HepG2 (cell line): ENCODE measurements around the gene SLC35A2. TPM values are rescaled to one million over a fixed set of nuclear protein-coding genes. Genes with fewer than 3 reads are reported as not detected.

Experiments
- ATAC-seq: fragments of 200-7000 bp; cut with Tn5 transposase; 3 replicates; pipeline ENCODE4 v1.9.1; 2020; ENCODE audit warnings: mild to moderate bottlenecking, moderate library complexity
- BruUV-seq: library from RNA; stranded (reverse); fragments of 400-500 nt; replicated peaks from 2 replicates; lab custom pipeline; 2021; lab: Mats Ljungman, UMichigan
- CTCF ChIA-PET: fragments of 300-600 bp; formaldehyde crosslinking; extraction: SDS; loops from one replicate; lab custom pipeline; 2021; ENCODE audit warnings: low total read pairs, inconsistent platforms, low intra/inter-chr PET ratio; lab: Yijun Ruan, JAX
- POLR2A ChIA-PET: fragments of 350-600 bp; sonication (Branson Sonifier 250); formaldehyde crosslinking; loops from one replicate; lab custom pipeline; 2020; ENCODE audit warnings: antibody characterized with exemption, inconsistent platforms; lab: Yijun Ruan, JAX
- DNase-seq: peaks from one replicate; pipeline ENCODE4 v3.0.0-alpha.2; 2015; ENCODE audit warnings: low spot score
- FAIRE-seq: peaks from 3 replicates; lab custom pipeline; 2011; peaks lifted over from hg19 to GRCh38; lab: Jason Lieb, UNC
- H2AFZ ChIP-seq: one replicate; pipeline ENCODE4 v1.6.1; 2011; ENCODE audit warnings: low read length, inconsistent platforms
- H3K27ac ChIP-seq: fragments of 300-600 bp; 3 replicates; pipeline ENCODE4 v1.8.0; 2011; ENCODE audit warnings: mixed run types, mild to moderate bottlenecking, mixed read lengths, low read length, inconsistent platforms; ENCODE audit not compliant: insufficient read depth; ENCODE audit errors: extremely low read length
- H3K27me3 ChIP-seq, 2 experiments: fragments of 200-600 bp in 1 of 2; 2 replicates in 1 of 2; 3 replicates in 1 of 2; pipeline versions ENCODE4 v1.6.0 to v1.8.0; 2011; ENCODE audit warnings: low read length in 2 of 2, mild to moderate bottlenecking in 2 of 2, moderate library complexity in 2 of 2, inconsistent platforms in 1 of 2; ENCODE audit not compliant: insufficient read depth in 2 of 2, control insufficient read depth in 1 of 2
- H3K36me3 ChIP-seq, 2 experiments: fragments of 200-600 bp in 1 of 2; replicated peaks in 1 of 2; 2 replicates in 1 of 2; 3 replicates in 1 of 2; pipeline versions ENCODE4 v1.5.1 to v1.8.0; 2011; ENCODE audit warnings: low read length in 2 of 2, inconsistent platforms in 1 of 2; ENCODE audit not compliant: insufficient read depth in 2 of 2, control insufficient read depth in 1 of 2
- H3K4me1 ChIP-seq: 2 replicates; pipeline ENCODE4 v1.5.1; 2012; ENCODE audit warnings: low read length, inconsistent platforms; ENCODE audit not compliant: insufficient read depth
- H3K4me2 ChIP-seq: 2 replicates; pipeline ENCODE4 v1.6.0; 2011; ENCODE audit warnings: low read depth, low read length, inconsistent platforms
- H3K4me3 ChIP-seq, 3 experiments: fragments of 200-600 bp in 1 of 3; sonication (generic), shearing (Covaris generic) in 1 of 3; replicated peaks in 1 of 3; 2 replicates each; pipeline ENCODE4 v1.5.1; 2011 to 2016; ENCODE audit warnings: low read length in 3 of 3, inconsistent platforms in 2 of 3, low read depth in 2 of 3, mild to moderate bottlenecking in 2 of 3, control low read depth in 1 of 3, mixed read lengths in 1 of 3; ENCODE audit not compliant: insufficient read depth in 1 of 3
- H3K79me2 ChIP-seq: one replicate; pipeline ENCODE4 v1.6.1; 2011; ENCODE audit warnings: low read length, inconsistent platforms; ENCODE audit not compliant: insufficient read depth
- H3K9ac ChIP-seq: 2 replicates; pipeline ENCODE4 v1.6.0; 2011; ENCODE audit warnings: mild to moderate bottlenecking, low read depth, low read length, inconsistent platforms; ENCODE audit not compliant: insufficient read depth
- H3K9me3 ChIP-seq: 2 replicates; pipeline ENCODE4 v1.5.1; 2012; ENCODE audit warnings: mild to moderate bottlenecking, low read length
- H4K20me1 ChIP-seq: 2 replicates; pipeline ENCODE4 v1.6.0; 2011; ENCODE audit warnings: inconsistent platforms, mild to moderate bottlenecking, low read length, moderate library complexity; ENCODE audit not compliant: insufficient read depth
- AKAP8 ChIP-seq: sonication (generic); formaldehyde crosslinking; IDR thresholded peaks from 2 replicates; pipeline ENCODE4 v1.5.1; 2020; ENCODE audit warnings: mild to moderate bottlenecking, missing genetic modification reagents
- MYC ChIP-seq: sonication (generic); formaldehyde crosslinking; IDR thresholded peaks from 2 replicates; pipeline ENCODE4 v1.9.0; 2021; ENCODE audit warnings: missing genetic modification reagents, borderline replicate concordance
- RXRB ChIP-seq: IDR thresholded peaks from 2 replicates; pipeline ENCODE4 v1.6.1; 2016; ENCODE audit warnings: borderline replicate concordance, missing genetic modification reagents, missing compliant biosample characterization
- SOX13 ChIP-seq, 3 experiments: fragments of 450-650 bp in 1 of 3; sonication (generic) in 1 of 3; formaldehyde crosslinking in 1 of 3; IDR thresholded peaks in 2 of 3; conservative IDR thresholded peaks in 1 of 3; 2 replicates each; pipeline versions ENCODE4 v1.5.0 to v1.6.1; 2016 to 2020; ENCODE audit warnings: antibody characterized with exemption in 1 of 3, mild to moderate bottlenecking in 1 of 3, missing compliant biosample characterization in 1 of 3, missing genetic modification reagents in 1 of 3, moderate library complexity in 1 of 3
- SP4 ChIP-seq: sonication (generic); formaldehyde crosslinking; IDR thresholded peaks from 2 replicates; pipeline ENCODE4 v1.8.1; 2023; ENCODE audit warnings: mild to moderate bottlenecking, missing genetic modification reagents
- ZBTB14 ChIP-seq: sonication (generic); formaldehyde crosslinking; IDR thresholded peaks from 2 replicates; pipeline ENCODE4 v1.4.0; 2020; ENCODE audit warnings: missing genetic modification reagents
- ZBTB42 ChIP-seq: sonication (generic); formaldehyde crosslinking; IDR thresholded peaks from 2 replicates; pipeline ENCODE4 v1.5.0; 2020; ENCODE audit warnings: mild to moderate bottlenecking, missing genetic modification reagents
- ZNF18 ChIP-seq: sonication (generic); formaldehyde crosslinking; IDR thresholded peaks from 2 replicates; pipeline ENCODE4 v1.8.0; 2022; ENCODE audit warnings: mild to moderate bottlenecking, missing genetic modification reagents; ENCODE audit not compliant: insufficient replicate concordance
- ZNF354B ChIP-seq: sonication (generic); formaldehyde crosslinking; IDR thresholded peaks from 2 replicates; pipeline ENCODE4 v1.8.0; 2022; ENCODE audit warnings: mild to moderate bottlenecking, missing genetic modification reagents
- ZXDC ChIP-seq: sonication (generic); formaldehyde crosslinking; IDR thresholded peaks from 2 replicates; pipeline ENCODE4 v1.5.0; 2020; ENCODE audit warnings: mild to moderate bottlenecking, missing genetic modification reagents
- WGBS: methylation state at CpG from one replicate; pipeline ENCODE4 v1.1.6; 2017; ENCODE audit warnings: low lambda C conversion rate; 5-methylcytosine and 5-hydroxymethylcytosine counted together
- in situ Hi-C: cut with HindIII; loops from 2 replicates; pipeline ENCODE4 v1.10.0; 2017; ENCODE audit warnings: low pct_unique_long_range_greater_than_20kb; ENCODE audit not compliant: extremely low pct_ligation_motif_present
- intact Hi-C: fragments of 100-400 bp; cut with micrococcal nuclease; formaldehyde crosslinking; loops from one replicate; pipeline ENCODE4 v1.10.0; 2022; ENCODE audit not compliant: unreplicated experiment
- polyA plus RNA-seq, 8 experiments: library from polyadenylated mRNA; depleted of rRNA in 3 of 8; stranded (reverse) in 7 of 8; unstranded in 1 of 8; fragments of >200 nt; fragmentation: Illumina TruSeq in 4 of 8; extraction: Trizol in 4 of 8; gene quantifications; 2 replicates each; pipeline versions ENCODE4 v1.2.1 to v1.2.3, GENCODE V29; 2011 to 2016; ENCODE audit warnings: low read depth in 4 of 8, missing spikeins in 1 of 8, mixed read lengths in 1 of 8; ENCODE audit not compliant: insufficient read depth in 1 of 8
- total RNA-seq, 5 experiments: library from RNA; depleted of rRNA; stranded (reverse); fragments of >200 nt; fragmentation: Illumina TruSeq; extraction: Trizol; gene quantifications; 2 replicates each; pipeline ENCODE4 v1.2.3, GENCODE V29; 2016; ENCODE audit warnings: low read depth in 1 of 5

Gene SLC35A2
- total and polyA plus RNA-seq, 2 of the 13 experiments (the other 11 are each of a cell fraction or from before 2014, with no cell fraction given): 32.1 to 40.8 TPM

- no peak for FAIRE-seq
- in situ Hi-C loops: no loop called here
Observed at GRCh38 chrX:48948589-48948988, 37.1 kb upstream of the SLC35A2 start.

More at GRCh38 chrX:48948589-48948988, 37.1 kb upstream of the SLC35A2 start:
- ChIA-PET POLR2A (no interaction called here), CTCF (no interaction called here)
- Histone ChIP-seq H3K4me2 (no peak overlapping the region), H3K4me3 (no peak overlapping the region), H3K27me3 (no peaks in the 10 kb centered on the region), H3K9ac (no peak overlapping the region), H3K27ac (no peak overlapping the region), H2AFZ (no peak overlapping the region), H3K4me1 (peaks cover 15% of the 10 kb centered on the region), H3K9me3 (no peaks in the 10 kb centered on the region), H4K20me1 (peaks cover 4% of the 10 kb centered on the region; the same call in 1 of the 2 replicates), H3K79me2 (peaks cover 32% of the 10 kb centered on the region), H3K36me3 (no peaks in the 10 kb centered on the region)
- intact Hi-C loops: loop anchor here (5.0 kb wide), 1 partner anchor 186 kb away; the partner anchor contains the start of gene GLOD5
- WGBS: no CpG with 5 or more reads among the region's 1 CpG
- no TSS peak for BruUV-seq
- DNase-seq: no peak
- ATAC-seq: no peak
- TF ChIP-seq AKAP8 (CRISPR knock-in tag) (no peak), ZNF354B (no peak), RXRB (CRISPR knock-in tag) (no peak), MYC (CRISPR knock-in tag) (no peak), ZBTB14 (CRISPR knock-in tag) (no peak), ZNF18 (no peak), SP4 (CRISPR knock-in tag) (no peak), ZBTB42 (no peak), ZXDC (no peak), SOX13 (IDR thresholded peaks at IDR 0.05) (no peak), SOX13 (CRISPR knock-in tag; conservative IDR thresholded peaks at IDR 0.05 in 1 of 2, IDR thresholded peaks at IDR 0.05 in 1 of 2) (no peak)
